Superior temporal gyrus (tissue), 1 donor: ENCODE measurements around the gene SF3B6.
"Not testable (repeated sequence)": the region's sequence is repeated elsewhere in the genome, so short reads cannot be mapped to it uniquely, and the experiment has no call there.

ENCODE experiments used
- DNase-seq: peaks from one replicate; pipeline ENCODE4 v3.0.0-alpha.2; 2016; ENCODE audit errors: extremely low spot score

The SF3B6 gene

GRCh38 chr2:24093270-24093669 is 17.1 kb upstream of the SF3B6 start:
- DNase-seq: not testable (repeated sequence)

DNA sequence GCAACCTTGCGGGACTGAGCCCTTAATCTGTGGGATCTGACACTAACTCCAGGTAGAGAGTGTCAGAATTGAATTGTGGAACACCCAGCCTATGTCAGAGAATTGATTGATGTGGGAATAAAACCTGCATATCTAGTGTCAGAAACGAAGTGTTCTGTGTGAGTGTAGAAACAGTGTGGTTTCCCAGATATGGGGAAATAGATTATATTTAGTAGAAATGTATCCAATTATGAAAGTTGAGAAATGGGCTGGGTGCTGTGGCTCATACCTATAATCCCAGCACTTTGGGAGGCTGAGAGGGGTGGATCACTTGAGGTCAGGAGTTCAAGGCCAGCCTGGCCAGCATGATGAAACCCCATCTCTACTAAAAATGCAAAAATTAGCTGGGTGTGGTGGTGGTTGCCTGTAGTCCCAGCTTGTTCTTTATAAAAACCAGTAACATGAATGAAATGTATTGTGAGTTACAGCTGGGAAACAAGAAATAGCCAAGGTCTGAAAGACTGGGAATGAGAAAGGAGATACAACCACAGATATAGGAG is 12.8 kb upstream of the SF3B6 start:
- DNase-seq: no peak

DNA sequence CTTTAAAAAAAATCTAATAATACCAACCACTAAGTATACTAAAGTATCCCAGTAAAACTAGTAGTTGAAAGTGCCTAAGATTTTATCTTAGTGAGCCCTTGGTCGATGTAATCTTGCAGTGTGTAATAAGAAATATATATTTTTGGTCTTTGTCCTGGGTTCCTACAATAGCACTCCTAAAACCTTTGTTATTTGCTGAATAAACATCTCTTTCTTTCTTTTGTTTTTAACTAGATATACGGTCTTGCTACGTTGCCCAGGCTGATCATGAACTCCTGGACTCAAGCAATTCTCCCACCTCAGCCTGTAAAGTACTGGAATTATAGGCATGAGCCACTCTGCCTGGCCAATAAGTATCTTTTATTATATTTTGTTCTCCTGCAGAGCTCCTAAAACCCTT is 10.9 kb upstream of the SF3B6 start:
- DNase-seq: no peak

DNA sequence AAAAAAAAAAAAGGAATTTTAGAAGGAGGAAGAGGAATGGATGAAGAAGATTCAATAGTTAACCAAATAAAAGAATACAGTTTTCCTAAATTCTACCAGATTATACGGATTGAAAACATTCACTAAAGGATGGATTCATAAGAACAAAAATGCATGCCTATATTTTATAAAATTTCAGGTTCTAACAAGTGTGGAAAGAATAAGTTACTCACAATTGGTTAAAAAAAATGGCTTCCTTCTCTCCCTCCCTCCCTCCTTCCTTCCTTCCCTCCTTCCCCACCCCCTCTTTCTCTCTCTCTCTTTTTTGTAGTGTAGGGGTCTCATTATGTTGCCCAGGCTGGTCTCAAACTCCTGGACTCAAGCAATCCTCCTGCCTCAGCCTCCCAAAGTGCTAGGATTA is 10.1 kb upstream of the SF3B6 start:
- no peak for DNase-seq

DNA sequence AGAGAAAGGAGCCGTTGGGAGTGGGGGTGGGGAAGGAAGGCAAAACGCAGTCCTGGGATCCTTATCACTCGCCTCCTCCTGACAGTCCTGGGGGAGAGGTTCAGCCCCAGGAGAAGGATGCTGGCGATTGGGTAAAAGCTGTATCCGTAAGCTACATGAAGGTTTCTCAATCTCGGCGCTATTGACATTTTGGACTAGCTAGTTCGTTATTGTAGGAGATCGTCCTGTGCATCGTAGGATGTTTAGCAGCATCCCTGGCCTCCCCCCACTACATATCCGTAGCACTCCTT is 9.0 kb upstream of the SF3B6 start:
- no peak for DNase-seq

DNA sequence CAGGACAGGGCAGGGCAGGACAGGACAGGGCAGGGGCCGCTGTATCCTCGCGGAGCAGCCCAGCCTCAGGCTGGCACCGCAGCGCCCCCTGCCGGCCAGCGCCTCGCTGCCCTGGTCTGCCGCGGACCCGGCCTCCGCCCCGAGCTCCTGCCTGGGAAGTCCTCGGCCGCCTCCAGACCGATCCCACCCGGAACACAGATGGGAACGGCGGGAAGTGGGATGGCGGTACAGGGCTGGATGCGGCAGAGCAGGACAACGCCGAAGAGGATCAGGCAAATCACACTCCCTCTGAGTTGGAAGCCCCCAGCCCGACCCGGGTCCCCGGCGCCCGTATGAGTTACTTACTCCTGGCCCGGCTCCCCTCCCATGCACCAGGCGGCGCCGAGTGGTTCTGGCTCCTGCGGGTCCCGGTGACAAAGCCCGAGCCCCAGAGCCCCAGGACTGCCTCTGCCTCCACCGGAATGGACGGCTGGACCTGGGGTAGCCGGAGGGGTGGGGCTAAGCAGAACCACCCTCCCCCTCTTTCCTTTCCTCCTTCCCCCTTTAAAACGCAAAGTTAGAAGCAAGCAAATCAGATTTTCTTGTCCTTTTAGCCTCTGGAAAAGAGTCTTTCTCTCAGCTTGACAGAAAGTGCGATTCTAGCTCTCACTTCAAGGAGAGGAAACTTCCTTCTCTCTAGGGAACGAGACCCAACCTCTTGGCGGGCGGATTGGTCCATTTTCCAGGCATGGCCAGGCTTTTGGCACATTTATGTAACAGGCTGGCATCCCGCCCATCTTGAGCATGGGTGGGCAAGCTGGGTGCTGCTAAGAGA is 8.5 kb upstream of the SF3B6 start, which contains the start of gene TP53I3:
Gene TP53I3, minus strand, starts transcription at position 449 of the 814 bp plus-strand sequence. CDS start 508 bp downstream, outside the sequence.
- DNase-seq: peak; percentile 80

DNA sequence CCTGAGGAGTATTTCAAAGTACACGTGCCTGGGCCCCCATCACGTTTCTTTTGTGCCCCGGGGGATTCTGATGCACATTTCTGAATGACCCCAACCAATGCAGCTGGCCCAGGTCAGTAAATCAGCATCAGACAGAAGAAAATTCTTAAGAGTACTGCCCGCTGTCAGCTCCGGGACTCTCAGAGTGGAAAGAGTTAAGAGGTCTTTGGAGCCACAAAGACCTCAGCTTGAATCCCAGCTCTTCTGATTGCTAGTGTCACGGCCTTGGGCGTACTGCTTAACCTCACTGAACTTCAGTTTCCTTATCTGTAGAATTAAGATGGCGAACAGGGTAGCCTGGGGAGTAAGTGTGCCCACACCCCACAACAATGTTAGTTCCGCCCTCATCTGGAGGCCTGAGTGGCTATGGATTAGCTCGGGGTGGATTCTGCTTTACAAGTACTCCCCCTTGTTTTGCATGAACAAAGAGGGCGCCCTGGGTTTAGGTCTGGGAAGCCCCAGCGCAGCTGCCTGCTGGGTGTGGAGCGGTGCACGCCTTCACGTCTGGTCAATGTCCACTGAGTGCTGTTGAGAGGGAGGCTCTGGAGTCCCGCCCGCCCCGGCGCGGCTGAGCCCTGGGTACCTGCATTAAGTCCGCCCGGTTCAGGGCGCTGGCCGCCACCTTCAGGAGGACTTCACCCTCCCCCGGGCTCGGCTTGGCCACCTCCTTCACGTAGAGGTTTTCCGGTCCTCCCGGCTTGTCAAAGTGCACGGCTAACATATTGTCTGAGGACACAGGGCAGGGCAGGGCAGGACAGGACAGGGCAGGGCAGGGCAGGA is 7.7 kb upstream of the SF3B6 start:
- DNase-seq: no peak

DNA sequence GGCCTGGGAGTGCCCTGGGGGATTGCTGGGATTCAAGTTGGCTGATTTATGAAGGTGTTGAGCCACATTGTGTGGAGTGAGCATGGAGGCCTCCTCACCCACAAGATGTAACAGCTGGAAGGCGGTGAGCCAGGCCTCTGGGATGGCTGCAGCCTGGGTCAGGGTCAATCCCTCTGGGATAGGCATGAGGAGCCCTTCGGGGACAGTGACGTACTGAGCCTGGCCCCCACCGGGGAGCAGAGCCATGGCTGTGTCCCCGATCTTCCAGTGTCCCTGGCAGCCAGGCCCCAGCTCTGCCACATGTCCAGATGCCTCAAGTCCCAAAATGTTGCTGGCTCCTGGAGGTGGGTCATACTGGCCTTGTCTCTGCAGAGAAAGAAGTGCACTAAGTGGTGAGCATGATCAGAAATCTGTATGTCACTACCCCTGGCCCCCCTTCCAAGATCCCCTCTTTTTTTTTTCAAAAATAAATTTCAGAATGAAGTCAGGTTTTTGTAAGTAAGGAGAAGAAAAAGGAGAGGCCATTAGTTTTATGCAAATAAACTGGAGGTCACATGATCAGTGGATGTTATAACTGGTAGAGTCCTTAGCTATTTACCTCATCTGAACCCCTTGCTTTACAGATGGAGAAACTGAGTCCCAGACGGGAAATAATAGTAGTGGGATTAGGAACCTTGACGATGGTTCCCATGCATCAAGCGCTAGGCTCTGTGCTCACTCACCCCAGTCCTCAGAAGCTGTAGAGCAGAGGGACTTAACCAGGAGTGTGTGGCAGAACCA is 6.9 kb upstream of the SF3B6 start:
- no peak for DNase-seq

- DNase-seq: no peak
Measured at GRCh38 chr2:24080701-24081100, 4.6 kb upstream of the SF3B6 start.

DNA sequence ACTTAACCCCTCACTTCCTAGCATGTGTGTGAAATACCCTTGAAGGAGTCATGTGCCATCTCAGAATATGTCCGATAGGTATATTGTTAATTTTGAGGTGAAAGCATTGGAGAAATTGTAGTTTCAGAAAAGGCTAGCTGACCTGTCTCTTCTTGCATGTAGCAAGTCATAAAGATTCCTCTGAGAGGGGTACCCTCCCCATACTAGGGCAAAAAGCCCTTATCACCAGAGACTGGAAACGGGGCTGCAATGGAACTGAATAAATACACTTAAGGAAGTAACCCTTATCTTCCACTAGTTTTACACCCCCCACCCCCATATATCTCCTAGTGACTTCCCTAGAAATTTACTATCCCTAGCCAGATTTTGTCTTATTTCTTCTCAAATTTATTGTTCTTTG is 1.8 kb upstream of the SF3B6 start:
- DNase-seq: no peak

- no peak for DNase-seq
Measured at GRCh38 chr2:24077535-24077877, 1.4 kb upstream of the SF3B6 start.

GRCh38 chr2:24076849-24077534 is 866 bp upstream of the SF3B6 start:
- peak; percentile 28 for DNase-seq

GRCh38 chr2:24075259-24075658 is 867 bp downstream of the SF3B6 start:
- no peak for DNase-seq

- no peak for DNase-seq
Measured at GRCh38 chr2:24073816-24074215, 2.3 kb downstream of the SF3B6 start.

- no peak for DNase-seq
Measured at GRCh38 chr2:24072259-24072658, 3.9 kb downstream of the SF3B6 start.

DNA sequence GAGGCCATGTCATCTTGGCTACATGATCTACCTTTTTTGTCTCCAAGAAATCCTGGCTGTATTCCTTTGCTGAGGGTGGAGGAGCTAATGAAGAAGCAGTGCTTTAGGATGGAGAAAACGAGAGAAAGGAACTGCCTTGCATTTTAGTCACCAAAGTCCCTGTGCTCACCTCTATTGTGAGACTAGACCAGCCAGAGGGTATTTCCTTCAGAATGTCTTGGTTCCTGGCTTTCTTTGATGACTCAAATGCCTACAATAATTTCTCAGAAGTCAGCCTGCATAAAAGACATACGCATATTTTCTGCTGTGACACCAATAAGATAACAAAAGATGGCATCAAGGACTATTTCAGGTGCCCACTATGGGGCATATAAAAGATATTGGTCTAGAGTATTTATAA is 10.8 kb downstream of the SF3B6 start:
- no peak for DNase-seq

- no peak for DNase-seq
Measured at GRCh38 chr2:24058564-24059271, 17.4 kb downstream of the SF3B6 start.

- DNase-seq: no peak
Measured at GRCh38 chr2:24055750-24056149, 20.4 kb downstream of the SF3B6 start.

DNA sequence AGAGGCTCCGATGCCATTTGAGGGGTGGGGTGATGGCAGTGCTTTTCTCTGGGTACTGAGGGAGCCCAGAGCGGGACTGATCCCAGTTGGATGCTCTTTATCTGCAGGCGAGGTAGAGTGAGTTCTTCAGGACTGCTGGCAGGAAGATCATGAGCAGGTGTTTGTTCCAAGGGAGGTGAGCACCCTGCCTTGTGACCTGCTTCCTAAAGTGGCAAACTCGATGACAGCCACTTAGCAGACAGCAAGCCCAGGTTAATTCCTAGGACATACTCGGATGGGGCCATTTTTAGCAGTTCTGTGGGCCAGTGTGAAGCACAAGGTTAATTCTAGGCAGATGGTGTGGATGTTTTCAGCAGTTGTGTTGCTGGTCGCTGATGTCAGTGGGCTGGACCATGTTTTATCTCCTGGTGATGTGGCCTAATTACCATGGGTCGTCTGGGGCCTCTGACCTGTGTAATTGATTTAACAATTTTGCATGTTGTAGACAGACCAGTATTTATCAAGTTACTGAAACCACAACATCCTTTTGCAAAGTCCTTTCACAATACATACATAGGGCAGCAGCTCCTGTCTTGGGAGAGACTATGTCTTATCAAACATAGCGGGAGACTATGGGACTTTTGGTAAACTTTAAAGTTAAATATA is 21.6 kb downstream of the SF3B6 start:
- no peak for DNase-seq

DNA sequence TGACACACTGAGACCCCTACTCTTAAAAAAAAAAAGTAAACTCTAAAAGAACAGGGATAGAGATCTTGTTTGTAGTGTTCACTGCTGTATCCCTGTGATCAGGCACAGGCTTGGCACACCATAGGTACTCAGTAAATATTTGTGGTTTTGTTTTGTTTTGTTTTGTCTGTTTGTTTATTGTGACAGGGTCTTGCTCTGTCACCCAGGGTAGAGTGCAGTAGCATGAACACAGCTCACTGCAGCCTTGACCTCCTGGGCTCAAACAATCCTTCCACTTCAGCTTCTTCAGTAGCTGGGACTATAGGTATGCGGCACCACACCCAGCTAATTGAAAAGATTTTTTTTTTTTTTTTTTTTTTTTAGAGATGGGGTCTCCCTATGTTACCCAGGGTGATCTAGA is 23.2 kb downstream of the SF3B6 start:
- DNase-seq: no peak

- no peak for DNase-seq
Measured at GRCh38 chr2:24051833-24052232, 24.3 kb downstream of the SF3B6 start.
